ENCODE data around the gene EXOC3L1.

The EXOC3L1 gene

DNA sequence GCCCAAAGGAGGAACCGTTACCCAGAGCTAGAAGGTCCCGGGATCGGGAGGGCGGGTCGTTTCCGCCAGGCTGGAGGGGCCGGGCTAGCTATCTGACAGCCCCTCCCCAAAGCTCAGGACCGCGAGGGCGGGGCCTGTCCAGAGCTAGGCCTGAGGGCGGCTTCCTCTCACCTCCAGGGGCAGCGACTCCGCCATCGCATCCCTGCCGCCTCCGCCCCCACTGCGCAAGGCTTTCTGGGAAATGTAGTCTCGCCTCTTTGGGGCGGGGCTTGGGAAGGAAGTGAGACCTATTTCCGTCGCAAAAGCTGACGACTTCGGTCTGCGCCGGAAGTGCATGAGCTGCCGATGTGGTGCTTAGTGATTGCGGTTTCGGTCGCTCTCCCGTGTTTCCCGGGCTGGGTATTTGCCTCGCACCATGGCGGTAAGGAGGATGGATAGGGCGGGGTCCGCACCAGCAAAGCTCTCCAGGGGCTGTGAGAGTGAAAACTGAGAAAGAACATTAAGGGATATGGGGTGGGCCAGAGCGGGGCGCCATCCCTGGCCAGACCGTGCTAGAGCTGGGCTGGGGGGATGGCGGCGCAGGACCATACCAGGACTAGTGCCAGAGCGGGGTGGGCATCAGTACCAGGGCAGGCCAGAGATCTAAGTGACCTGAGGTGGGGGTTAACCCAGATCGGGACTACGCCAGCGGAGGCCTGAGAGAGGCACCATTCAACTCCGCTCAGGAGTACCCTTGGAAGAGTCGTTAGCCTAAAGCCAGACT, 37.0 kb upstream of the EXOC3L1 start, which contains the start of gene TMEM208 (continued):
- TF ChIP-seq OVOL3 (tag by site-specific recombination; IDR thresholded peaks at IDR 0.05) (no peak), ZBTB21 (tag by site-specific recombination; IDR thresholded peaks at IDR 0.05) (peak; percentile 81; the same call in 1 of the 2 replicates), ZNF324 (tag by site-specific recombination; IDR thresholded peaks at IDR 0.05) (0 out of 2 replicates have a peak, but pooled peaks have one; percentile 44), ZBTB20 (tag by site-specific recombination; IDR thresholded peaks at IDR 0.05) (peak; percentile 40; the same call in 1 of the 2 replicates), ZNF792 (tag by site-specific recombination; IDR thresholded peaks at IDR 0.05) (0 out of 2 replicates have a peak, but pooled peaks have one; percentile 28), KLF10 (tag by site-specific recombination; IDR thresholded peaks at IDR 0.05) (no peak; the same call in 1 of the 2 replicates), HOXC10 (CRISPR knock-in tag; IDR thresholded peaks at IDR 0.05) (no peak), ZNF335 (tag by site-specific recombination; conservative IDR thresholded peaks at IDR 0.05) (peak; percentile 91), ZBTB26 (tag by site-specific recombination; optimal IDR thresholded peaks at IDR 0.05) (peak; percentile 11), ZFHX2 (tag by site-specific recombination; conservative IDR thresholded peaks at IDR 0.05) (peak; percentile 89), ZNF16 (tag by site-specific recombination; IDR thresholded peaks at IDR 0.05; ENCODE audit: low read depth) (no peak), ZNF670 (tag by site-specific recombination; IDR thresholded peaks at IDR 0.05; ENCODE audit: low read depth) (no peak), ZNF837 (tag by site-specific recombination; IDR thresholded peaks at IDR 0.05) (no peak), YY1 (tag by site-specific recombination; IDR thresholded peaks at IDR 0.05) (peak; percentile 78), ZNF366 (tag by site-specific recombination; conservative IDR thresholded peaks at IDR 0.05) (no peak), ZNF580 (tag by site-specific recombination; IDR thresholded peaks at IDR 0.05) (0 out of 2 replicates have a peak, but pooled peaks have one; percentile 66), CTCF (tag by site-specific recombination; IDR thresholded peaks at IDR 0.05) (peak; percentile 83), SP2 (tag by site-specific recombination; IDR thresholded peaks at IDR 0.05) (peak; percentile 97), ZNF843 (tag by site-specific recombination; IDR thresholded peaks at IDR 0.05) (0 out of 2 replicates have a peak, but pooled peaks have one; percentile 28), ZNF558 (tag by site-specific recombination; IDR thresholded peaks at IDR 0.05) (no peak; the same call in 1 of the 2 replicates), ZNF248 (tag by site-specific recombination; IDR thresholded peaks at IDR 0.05) (no peak)
- TF ChIP-seq, protein P1, sequence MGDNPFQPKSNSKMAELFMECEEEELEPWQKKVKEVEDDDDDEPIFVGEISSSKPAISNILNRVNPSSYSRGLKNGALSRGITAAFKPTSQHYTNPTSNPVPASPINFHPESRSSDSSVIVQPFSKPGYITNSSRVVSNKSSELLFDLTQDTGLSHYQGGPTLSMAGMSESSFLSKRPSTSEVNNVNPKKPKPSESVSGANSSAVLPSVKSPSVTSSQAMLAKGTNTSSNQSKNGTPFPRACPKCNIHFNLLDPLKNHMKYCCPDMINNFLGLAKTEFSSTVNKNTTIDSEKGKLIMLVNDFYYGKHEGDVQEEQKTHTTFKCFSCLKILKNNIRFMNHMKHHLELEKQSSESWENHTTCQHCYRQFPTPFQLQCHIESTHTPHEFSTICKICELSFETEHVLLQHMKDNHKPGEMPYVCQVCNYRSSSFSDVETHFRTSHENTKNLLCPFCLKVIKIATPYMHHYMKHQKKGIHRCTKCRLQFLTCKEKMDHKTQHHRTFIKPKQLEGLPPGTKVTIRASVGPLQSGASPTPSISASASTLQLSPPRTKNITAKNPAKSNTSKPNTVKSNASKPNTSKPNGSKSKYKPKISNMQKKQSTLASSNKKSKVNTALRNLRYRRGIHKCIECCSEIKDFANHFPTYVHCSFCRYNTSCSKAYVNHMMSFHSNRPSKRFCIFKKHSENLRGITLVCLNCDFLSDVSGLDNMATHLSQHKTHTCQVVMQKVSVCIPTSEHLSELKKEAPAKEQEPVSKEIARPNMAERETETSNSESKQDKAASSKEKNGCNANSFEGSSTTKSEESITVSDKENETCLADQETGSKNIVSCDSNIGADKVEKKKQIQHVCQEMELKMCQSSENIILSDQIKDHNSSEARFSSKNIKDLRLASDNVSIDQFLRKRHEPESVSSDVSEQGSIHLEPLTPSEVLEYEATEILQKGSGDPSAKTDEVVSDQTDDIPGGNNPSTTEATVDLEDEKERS (tag by site-specific recombination; IDR thresholded peaks at IDR 0.05), result no peak
- TF ChIP-seq, protein P2, sequence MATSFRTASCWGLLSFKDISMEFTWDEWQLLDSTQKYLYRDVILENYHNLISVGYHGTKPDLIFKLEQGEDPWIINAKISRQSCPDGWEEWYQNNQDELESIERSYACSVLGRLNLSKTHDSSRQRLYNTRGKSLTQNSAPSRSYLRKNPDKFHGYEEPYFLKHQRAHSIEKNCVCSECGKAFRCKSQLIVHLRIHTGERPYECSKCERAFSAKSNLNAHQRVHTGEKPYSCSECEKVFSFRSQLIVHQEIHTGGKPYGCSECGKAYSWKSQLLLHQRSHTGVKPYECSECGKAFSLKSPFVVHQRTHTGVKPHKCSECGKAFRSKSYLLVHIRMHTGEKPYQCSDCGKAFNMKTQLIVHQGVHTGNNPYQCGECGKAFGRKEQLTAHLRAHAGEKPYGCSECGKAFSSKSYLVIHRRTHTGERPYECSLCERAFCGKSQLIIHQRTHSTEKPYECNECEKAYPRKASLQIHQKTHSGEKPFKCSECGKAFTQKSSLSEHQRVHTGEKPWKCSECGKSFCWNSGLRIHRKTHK (tag by site-specific recombination; IDR thresholded peaks at IDR 0.05), result no peak
- TF ChIP-seq, protein P3, sequence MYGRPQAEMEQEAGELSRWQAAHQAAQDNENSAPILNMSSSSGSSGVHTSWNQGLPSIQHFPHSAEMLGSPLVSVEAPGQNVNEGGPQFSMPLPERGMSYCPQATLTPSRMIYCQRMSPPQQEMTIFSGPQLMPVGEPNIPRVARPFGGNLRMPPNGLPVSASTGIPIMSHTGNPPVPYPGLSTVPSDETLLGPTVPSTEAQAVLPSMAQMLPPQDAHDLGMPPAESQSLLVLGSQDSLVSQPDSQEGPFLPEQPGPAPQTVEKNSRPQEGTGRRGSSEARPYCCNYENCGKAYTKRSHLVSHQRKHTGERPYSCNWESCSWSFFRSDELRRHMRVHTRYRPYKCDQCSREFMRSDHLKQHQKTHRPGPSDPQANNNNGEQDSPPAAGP (tag by site-specific recombination; IDR thresholded peaks at IDR 0.05), result peak; percentile 59; the same call in 1 of the 2 replicates
- TF ChIP-seq, protein P4, sequence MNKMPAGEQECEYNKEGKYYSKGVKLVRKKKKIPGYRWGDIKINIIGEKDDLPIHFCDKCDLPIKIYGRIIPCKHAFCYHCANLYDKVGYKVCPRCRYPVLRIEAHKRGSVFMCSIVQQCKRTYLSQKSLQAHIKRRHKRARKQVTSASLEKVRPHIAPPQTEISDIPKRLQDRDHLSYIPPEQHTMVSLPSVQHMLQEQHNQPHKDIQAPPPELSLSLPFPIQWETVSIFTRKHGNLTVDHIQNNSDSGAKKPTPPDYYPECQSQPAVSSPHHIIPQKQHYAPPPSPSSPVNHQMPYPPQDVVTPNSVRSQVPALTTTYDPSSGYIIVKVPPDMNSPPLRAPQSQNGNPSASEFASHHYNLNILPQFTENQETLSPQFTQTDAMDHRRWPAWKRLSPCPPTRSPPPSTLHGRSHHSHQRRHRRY (tag by site-specific recombination; IDR thresholded peaks at IDR 0.05), result no peak

All from HEK293 (cell line).